IPS-18a (cell line): ENCODE measurements around the gene MAP1B.

Experiments
- H3K27ac ChIP-seq: one replicate; pipeline ENCODE4 v1.5.1; 2013; ENCODE audit warnings: low read length
- H3K27me3 ChIP-seq: one replicate; pipeline ENCODE4 v1.6.1; 2013; ENCODE audit warnings: mild to moderate bottlenecking, low read length; ENCODE audit not compliant: control insufficient read depth, insufficient read depth
- H3K36me3 ChIP-seq: one replicate; pipeline ENCODE4 v1.6.1; 2013; ENCODE audit warnings: low read depth, low read length; ENCODE audit not compliant: control insufficient read depth
- H3K4me1 ChIP-seq: one replicate; pipeline ENCODE4 v1.6.1; 2013; ENCODE audit warnings: low read depth, low read length; ENCODE audit not compliant: control insufficient read depth
- H3K4me3 ChIP-seq: one replicate; pipeline ENCODE4 v1.5.1; 2013; ENCODE audit warnings: low read length
- H3K9ac ChIP-seq: one replicate; pipeline ENCODE4 v1.6.1; 2013; ENCODE audit warnings: mild to moderate bottlenecking, low read length, moderate library complexity
- H3K9me3 ChIP-seq: one replicate; pipeline ENCODE4 v1.6.1; 2013; ENCODE audit warnings: low read depth, low read length; ENCODE audit not compliant: control insufficient read depth

The MAP1B gene

DNA sequence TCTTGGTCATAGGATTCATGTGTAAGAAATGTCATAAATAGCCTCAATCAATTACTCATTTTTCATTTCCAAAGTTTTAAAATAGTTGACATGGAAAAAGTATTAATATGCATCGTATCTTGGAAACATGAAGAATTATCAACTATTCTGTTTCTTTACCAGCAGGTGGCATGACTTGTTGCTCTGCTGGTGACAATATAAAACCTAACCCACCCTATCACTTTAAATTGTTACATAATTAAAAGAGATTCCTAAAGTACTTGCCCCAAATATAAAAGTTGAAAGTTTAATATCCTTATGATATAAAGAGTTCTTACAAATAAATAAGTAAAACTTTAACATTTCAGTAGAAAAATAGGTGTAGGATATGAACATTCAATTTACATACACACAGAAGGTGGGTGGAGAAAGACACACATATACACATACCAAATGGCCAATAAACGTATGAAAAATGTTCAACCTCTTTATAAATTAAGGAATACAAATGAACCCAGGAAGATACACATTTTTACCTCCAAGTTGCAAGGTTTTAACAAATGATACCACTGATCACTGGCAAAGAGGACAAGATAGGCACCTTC, 30.6 kb downstream of the MAP1B start:
- Histone ChIP-seq H3K36me3 (peaks cover 9% of the 10 kb centered on the region), H3K9me3 (no peaks in the 10 kb centered on the region), H3K27ac (no peak overlapping the region), H3K4me3 (no peak overlapping the region), H3K9ac (no peak overlapping the region), H3K4me1 (peaks cover 18% of the 10 kb centered on the region), H3K27me3 (no peaks in the 10 kb centered on the region)

DNA sequence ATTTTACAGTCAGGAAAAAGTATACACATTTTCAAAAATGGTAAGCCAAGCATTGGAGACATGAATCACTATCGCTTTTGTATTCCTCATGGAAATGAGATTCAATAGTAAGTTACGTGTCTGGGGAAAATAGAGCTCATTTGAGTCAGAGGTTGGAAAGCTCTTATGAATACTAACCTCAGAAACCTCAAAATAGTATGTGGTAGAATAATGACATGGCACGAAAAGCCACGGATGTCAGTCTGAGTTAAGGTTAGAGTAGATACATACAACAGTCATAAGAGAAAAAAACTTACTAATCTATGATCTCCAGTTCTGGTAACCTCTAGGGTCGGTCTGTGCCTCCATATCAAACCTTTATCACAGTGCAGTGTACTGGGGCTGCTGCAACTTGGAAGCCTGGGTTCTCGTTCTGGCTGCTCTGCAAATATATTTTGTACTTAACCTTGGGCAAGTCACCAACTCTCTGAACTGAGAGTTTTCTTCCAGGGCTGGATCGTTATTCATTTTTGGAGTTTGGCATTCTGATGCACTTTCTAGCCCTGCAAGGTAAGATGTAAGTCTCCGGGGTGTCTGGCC, 31.8 kb downstream of the MAP1B start:
- H3K4me3 ChIP-seq, result no peak overlapping the region
- no peak overlapping the region for H3K9ac ChIP-seq
- H3K9me3 ChIP-seq, result no peaks in the 10 kb centered on the region
- peaks cover 9% of the 10 kb centered on the region for H3K36me3 ChIP-seq
- no peak overlapping the region for H3K27ac ChIP-seq
- peaks cover 8% of the 10 kb centered on the region for H3K4me1 ChIP-seq
- no peaks in the 10 kb centered on the region for H3K27me3 ChIP-seq

DNA sequence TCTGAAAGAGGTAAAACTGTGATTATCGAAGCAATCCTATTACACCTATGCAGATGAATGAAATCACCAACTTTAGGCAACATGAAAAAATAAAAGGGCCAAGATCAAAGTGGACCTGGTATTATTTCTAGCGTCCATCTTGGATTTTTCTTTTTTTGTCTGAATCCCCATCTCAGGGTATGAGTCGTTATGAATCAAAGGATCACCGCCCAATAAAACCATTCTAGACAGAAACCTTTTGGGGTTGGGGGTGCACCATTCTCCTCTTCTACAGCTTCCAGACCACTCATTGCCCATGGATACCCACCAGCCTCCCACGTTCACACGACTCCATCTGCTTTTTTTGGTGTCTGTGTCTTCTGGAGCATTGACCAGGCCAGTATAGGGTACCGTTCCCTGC, 33.4 kb downstream of the MAP1B start:
- no peaks in the 10 kb centered on the region for H3K9me3 ChIP-seq
- no peaks in the 10 kb centered on the region for H3K27me3 ChIP-seq
- no peak overlapping the region for H3K9ac ChIP-seq
- no peak overlapping the region for H3K27ac ChIP-seq
- peaks cover 11% of the 10 kb centered on the region for H3K4me1 ChIP-seq
- H3K4me3 ChIP-seq, result no peak overlapping the region
- H3K36me3 ChIP-seq, result peaks cover 9% of the 10 kb centered on the region

DNA sequence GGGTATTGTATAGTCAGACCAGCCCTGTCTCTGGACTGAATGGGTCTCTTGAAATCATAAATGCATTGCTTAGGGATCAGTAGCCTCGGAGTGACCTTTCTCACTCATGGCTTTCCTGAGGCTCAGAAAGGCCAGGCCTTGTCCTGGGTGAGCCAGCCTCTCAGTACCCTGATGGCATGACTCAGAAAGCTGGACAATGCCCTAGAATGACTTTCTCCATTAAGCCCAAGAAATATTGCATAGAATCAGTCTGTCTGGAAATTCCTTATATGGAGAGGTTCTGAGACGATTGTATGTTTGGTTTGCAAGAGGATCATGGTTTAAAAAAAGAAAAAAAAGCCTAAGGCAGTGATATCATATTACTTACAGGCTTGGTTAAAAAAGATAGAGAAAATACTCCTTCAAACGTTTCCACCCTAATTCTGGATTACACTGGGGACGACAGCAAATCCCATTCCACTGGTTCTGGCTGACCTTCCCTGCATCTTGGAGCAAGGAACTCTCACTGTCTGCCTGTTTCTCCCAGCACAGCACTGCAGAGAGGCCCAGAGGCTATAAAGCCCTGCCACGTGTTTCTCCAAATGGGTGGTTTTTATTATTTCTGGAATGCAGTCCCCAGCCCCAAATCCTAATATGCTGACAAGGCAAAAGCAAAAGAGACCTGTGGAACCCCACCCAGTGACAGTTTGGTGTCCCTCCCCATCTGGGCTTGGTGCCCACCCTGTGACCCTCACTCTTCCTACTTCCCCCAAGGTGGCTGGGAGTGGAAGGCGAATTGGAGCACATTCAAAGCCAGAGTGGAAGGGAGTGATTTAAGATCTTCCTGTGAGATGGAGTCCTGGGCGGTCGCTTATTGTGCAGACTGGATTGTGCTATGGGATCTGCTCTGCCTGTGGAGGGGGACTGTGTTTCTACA, 34.4 kb downstream of the MAP1B start:
- no peak overlapping the region for H3K4me3 ChIP-seq
- no peak overlapping the region for H3K27ac ChIP-seq
- no peak overlapping the region for H3K9ac ChIP-seq
- H3K4me1 ChIP-seq, result peaks cover 11% of the 10 kb centered on the region
- H3K36me3 ChIP-seq, result peaks cover 9% of the 10 kb centered on the region
- no peaks in the 10 kb centered on the region for H3K27me3 ChIP-seq
- no peaks in the 10 kb centered on the region for H3K9me3 ChIP-seq

GRCh38 chr5:72144762-72145161, 37.5 kb downstream of the MAP1B start:
- Histone ChIP-seq H3K27ac (peak overlapping the region; percentile 16), H3K4me3 (no peak overlapping the region), H3K9me3 (no peaks in the 10 kb centered on the region), H3K9ac (no peak overlapping the region), H3K4me1 (peaks cover 13% of the 10 kb centered on the region), H3K27me3 (no peaks in the 10 kb centered on the region), H3K36me3 (peaks cover 11% of the 10 kb centered on the region)

DNA sequence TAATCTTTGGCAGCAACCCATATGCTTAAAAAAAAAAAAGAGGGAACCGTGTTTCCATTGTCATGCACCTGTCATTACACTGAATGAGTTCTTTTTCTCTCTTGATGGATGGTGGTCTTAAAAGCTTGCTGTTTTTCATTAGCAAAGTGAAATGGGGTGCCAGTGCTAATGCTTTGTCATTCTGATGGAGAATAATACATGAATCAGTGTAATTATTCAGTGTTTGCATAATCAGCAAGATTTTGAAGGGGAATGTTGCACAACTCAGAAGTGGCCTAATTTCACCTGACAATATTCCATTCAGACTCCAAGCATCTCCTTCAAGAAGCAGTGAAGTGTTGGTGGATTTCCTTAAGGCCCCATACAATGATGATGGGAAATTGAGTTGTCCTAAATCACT, 38.1 kb downstream of the MAP1B start:
- Histone ChIP-seq H3K4me1 (peaks cover 14% of the 10 kb centered on the region), H3K36me3 (peaks cover 10% of the 10 kb centered on the region), H3K9ac (no peak overlapping the region), H3K27me3 (no peaks in the 10 kb centered on the region), H3K4me3 (no peak overlapping the region), H3K27ac (no peak overlapping the region), H3K9me3 (no peaks in the 10 kb centered on the region)

- Histone ChIP-seq H3K4me3 (no peak overlapping the region), H3K27ac (no peak overlapping the region), H3K9me3 (no peaks in the 10 kb centered on the region), H3K36me3 (peaks cover 7% of the 10 kb centered on the region), H3K27me3 (no peaks in the 10 kb centered on the region), H3K9ac (no peak overlapping the region), H3K4me1 (peaks cover 17% of the 10 kb centered on the region)
Measured at GRCh38 chr5:72146056-72146455, 38.8 kb downstream of the MAP1B start.

DNA sequence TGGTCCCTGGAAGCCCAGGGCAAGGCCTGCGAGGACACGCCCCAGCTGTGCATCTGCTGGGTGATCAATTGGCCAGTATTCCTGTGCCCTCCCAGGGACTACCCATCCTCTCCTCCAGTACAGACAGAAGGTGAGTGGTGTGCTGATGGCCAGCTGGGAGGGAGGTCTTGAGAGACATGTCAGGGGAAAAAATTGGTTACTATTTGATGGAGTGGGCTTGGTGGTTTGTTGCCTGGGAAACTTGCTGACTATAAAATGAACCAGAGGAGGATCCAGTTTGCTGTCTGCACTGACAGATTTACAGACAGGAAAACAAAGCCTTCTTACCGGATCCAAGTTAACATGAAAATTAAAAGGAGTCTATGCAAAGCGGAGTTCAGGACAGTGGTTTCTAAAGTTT, 40.3 kb downstream of the MAP1B start:
- Histone ChIP-seq H3K4me1 (peaks cover 24% of the 10 kb centered on the region), H3K9ac (no peak overlapping the region), H3K36me3 (peaks cover 7% of the 10 kb centered on the region), H3K4me3 (no peak overlapping the region), H3K9me3 (no peaks in the 10 kb centered on the region), H3K27me3 (no peaks in the 10 kb centered on the region), H3K27ac (no peak overlapping the region)

GRCh38 chr5:72149742-72150141, 42.5 kb downstream of the MAP1B start:
- no peaks in the 10 kb centered on the region for H3K9me3 ChIP-seq
- no peak overlapping the region for H3K4me3 ChIP-seq
- no peaks in the 10 kb centered on the region for H3K27me3 ChIP-seq
- H3K9ac ChIP-seq, result no peak overlapping the region
- peaks cover 35% of the 10 kb centered on the region for H3K4me1 ChIP-seq
- peaks cover 7% of the 10 kb centered on the region for H3K36me3 ChIP-seq
- H3K27ac ChIP-seq, result no peak overlapping the region

DNA sequence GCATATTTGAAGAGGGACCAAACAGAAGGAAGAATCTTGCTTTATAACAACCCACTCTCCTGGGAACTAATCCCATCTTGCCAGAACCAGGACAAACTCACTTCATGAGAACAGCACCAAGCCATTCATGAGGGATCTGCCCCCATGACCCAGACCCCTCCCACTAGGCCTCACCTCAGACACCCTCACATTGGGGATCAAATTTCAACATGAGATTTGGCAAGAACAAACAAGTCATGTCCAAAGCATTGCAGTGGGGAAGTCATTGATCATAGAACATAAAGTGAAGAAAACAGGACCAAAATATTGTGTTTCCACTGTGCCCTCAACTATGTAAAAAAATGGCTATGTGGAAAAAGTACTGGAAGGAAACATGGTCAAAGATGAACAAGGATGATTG, 43.9 kb downstream of the MAP1B start:
- no peaks in the 10 kb centered on the region for H3K9me3 ChIP-seq
- H3K27ac ChIP-seq, result no peak overlapping the region
- H3K4me3 ChIP-seq, result no peak overlapping the region
- H3K27me3 ChIP-seq, result no peaks in the 10 kb centered on the region
- H3K4me1 ChIP-seq, result peaks cover 29% of the 10 kb centered on the region
- peaks cover 7% of the 10 kb centered on the region for H3K36me3 ChIP-seq
- H3K9ac ChIP-seq, result no peak overlapping the region

DNA sequence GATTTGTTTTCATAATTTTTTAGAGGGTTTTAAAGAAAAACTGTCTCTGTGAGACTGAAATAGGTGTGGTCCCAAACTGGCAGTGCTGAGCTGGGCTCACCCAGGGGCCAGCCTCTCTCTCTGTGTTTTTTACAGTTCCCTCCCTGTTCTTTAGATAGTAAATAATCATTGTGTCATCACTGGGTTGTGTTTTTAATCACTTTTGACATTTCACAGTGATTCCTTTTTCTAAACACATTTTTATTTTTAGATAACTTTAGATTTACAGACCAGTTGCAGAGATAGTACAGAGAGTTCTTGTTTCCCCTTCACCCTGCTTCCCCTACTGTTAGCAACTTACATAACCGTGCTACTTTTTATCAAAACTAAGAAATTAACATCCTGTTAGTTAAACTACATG, 44.4 kb downstream of the MAP1B start:
- peaks cover 34% of the 10 kb centered on the region for H3K4me1 ChIP-seq
- no peak overlapping the region for H3K9ac ChIP-seq
- H3K4me3 ChIP-seq, result no peak overlapping the region
- peaks cover 7% of the 10 kb centered on the region for H3K36me3 ChIP-seq
- no peaks in the 10 kb centered on the region for H3K9me3 ChIP-seq
- no peaks in the 10 kb centered on the region for H3K27me3 ChIP-seq
- no peak overlapping the region for H3K27ac ChIP-seq
